ENCODE measurements around the gene PHF2. TPM values are rescaled to one million over a fixed set of nuclear protein-coding genes. Genes with fewer than 3 reads are reported as not detected.

PHF2 gene
- total RNA-seq, 4 donors from 2014 or later = 21.1 to 38.2 (median 21.3) TPM

DNA sequence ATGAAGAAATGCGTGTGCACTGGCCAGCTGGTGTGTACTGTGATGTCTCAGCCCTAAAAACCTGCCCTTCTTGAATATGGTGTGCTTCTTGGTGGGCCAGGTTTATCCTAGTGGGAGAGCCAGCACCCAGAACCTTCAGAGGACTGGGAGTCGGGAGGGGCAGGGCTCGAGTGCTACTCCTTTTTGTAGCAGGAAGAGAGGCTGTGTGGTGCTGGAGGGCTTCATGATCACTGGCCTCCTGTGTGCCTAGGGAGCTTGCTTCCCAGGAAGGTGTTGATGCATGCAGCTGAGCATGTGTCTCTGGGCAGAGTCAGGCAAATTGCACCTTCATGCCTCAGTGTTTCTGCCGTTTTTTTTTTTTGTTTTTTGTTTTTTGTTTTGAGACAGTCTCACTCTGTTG, 20.0 kb downstream of the PHF2 start:
- peaks cover 21 to 55% (median 45%) of the 10 kb centered on the region in 4 donors for H3K4me1 ChIP-seq
- WGBS, 2 donors (ENCODE audit: low coverage in 1 of 2) = 75 to 80% methylated on average over 1 to 4 of the region's 4 CpGs
- H3K27ac ChIP-seq = no peak overlapping the region
- H3K36me3 ChIP-seq = no peaks in the 10 kb centered on the region
- no peaks in the 10 kb centered on the region for H3K27me3 ChIP-seq
- no peak for DNase-seq
- no peak overlapping the region for H3K4me3 ChIP-seq
- no peak for TF ChIP-seq EP300 (IDR thresholded peaks at IDR 0.05; ENCODE audit: low read depth)
- no peak for TF ChIP-seq POLR2A (IDR thresholded peaks at IDR 0.05)
- TF ChIP-seq POLR2AphosphoS5 (IDR thresholded peaks at IDR 0.05) = no peak
- TF ChIP-seq, protein P1, sequence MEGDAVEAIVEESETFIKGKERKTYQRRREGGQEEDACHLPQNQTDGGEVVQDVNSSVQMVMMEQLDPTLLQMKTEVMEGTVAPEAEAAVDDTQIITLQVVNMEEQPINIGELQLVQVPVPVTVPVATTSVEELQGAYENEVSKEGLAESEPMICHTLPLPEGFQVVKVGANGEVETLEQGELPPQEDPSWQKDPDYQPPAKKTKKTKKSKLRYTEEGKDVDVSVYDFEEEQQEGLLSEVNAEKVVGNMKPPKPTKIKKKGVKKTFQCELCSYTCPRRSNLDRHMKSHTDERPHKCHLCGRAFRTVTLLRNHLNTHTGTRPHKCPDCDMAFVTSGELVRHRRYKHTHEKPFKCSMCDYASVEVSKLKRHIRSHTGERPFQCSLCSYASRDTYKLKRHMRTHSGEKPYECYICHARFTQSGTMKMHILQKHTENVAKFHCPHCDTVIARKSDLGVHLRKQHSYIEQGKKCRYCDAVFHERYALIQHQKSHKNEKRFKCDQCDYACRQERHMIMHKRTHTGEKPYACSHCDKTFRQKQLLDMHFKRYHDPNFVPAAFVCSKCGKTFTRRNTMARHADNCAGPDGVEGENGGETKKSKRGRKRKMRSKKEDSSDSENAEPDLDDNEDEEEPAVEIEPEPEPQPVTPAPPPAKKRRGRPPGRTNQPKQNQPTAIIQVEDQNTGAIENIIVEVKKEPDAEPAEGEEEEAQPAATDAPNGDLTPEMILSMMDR (IDR thresholded peaks at IDR 0.05) = no peak
- in situ Hi-C loops (cut with MboI; ENCODE audit: low pct_ligation_motif_present in 1 of 4, low pct_unique_long_range_greater_than_20kb in 1 of 4, low sequenced_read_pairs in 3 of 4) = no loop called here
- no peaks in the 10 kb centered on the region for H3K9me3 ChIP-seq
- intact Hi-C loops (cut with DNase I; ENCODE audit: low total_unique reads) = no loop called here

DNA sequence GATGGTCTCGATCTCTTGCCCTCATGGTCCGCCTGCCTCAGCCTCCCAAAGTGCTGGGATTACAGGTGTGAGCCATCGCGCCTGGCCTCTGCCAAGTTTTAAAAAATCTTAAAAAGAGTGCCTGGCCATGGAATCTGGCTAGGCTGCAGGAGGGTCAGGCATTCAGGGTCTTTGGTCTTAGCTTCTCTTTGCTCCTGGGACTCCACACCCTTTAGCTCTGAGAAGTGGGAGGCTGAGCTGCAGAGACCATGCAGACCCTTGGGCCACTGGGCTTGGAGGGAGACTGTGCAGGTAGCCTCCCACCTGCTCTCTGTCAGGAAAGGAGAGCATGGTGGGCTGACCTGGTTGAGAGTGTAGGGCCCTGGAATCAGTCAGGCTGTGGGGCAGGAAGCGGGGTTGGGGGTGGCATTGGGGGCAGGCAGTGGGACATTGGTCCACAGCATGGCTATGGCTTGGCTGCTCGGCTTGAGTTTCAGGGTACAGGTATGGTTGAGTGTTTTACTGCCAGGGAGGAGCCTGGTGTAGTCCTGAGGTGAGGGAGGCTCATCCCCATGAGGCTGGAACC, 20.8 kb downstream of the PHF2 start:
- H3K4me3 ChIP-seq = no peak overlapping the region
- TF ChIP-seq, protein P1 (IDR thresholded peaks at IDR 0.05) = no peak
- TF ChIP-seq EP300 (IDR thresholded peaks at IDR 0.05; ENCODE audit: low read depth) (no peak), POLR2AphosphoS5 (IDR thresholded peaks at IDR 0.05) (no peak), POLR2A (IDR thresholded peaks at IDR 0.05) (no peak)
- H3K4me1 ChIP-seq = peaks cover 21 to 50% (median 45%) of the 10 kb centered on the region in 4 donors
- WGBS, 2 donors (ENCODE audit: low coverage in 1 of 2) = 94% methylated on average over 5 of the region's 6 CpGs; no CpG with 5 or more reads in 1 of the 2 donors
- intact Hi-C loops (cut with DNase I; ENCODE audit: low total_unique reads) (no loop called here), in situ Hi-C loops (cut with MboI; ENCODE audit: low pct_ligation_motif_present in 1 of 4, low pct_unique_long_range_greater_than_20kb in 1 of 4, low sequenced_read_pairs in 3 of 4) (no loop called here)
- H3K27ac ChIP-seq = no peak overlapping the region
- H3K9me3 ChIP-seq = no peaks in the 10 kb centered on the region
- no peaks in the 10 kb centered on the region for H3K36me3 ChIP-seq
- H3K27me3 ChIP-seq = no peaks in the 10 kb centered on the region
- DNase-seq = no peak

DNA sequence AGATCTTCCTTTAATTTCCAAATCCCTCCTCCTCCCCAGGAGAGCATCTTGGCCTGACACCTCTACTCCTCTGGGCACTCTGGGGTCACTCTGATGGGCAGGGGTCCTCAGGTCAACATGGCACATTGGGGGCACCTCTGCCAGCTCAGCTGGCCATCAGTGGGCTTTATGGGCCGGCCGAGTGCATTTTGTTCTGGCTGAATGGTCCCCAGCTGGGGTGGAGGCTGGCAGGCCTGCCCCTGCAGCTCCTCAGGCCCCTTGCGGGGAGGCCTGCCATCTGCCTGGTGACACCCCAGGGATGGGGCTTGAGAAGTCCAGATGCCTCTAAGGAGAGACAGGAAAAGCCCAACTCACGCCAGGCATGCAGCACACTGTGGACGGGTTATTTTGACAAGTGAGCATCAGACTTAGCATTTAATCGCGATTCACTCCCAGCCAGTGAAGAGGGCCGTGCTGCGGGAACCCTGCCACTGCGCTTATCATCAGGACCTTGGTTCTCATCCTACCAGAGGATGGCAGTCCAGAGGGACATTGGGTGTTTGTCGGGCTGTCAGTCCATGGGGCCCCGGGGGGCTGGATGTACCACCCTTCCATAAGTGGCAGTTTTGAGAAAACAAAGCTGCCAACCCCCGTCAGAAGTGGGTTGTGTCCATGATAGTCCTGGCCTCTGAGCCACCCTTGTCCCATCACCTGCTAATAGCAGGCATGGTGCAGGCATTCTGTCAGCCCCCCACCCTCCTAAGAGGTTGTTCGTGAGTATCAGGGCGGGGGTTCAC, 21.7 kb downstream of the PHF2 start:
- TF ChIP-seq EP300 (IDR thresholded peaks at IDR 0.05; ENCODE audit: low read depth) = no peak
- H3K27ac ChIP-seq = no peak overlapping the region
- in situ Hi-C loops (cut with MboI; ENCODE audit: low pct_ligation_motif_present in 1 of 4, low pct_unique_long_range_greater_than_20kb in 1 of 4, low sequenced_read_pairs in 3 of 4) = no loop called here
- H3K27me3 ChIP-seq = no peaks in the 10 kb centered on the region
- intact Hi-C loops (cut with DNase I; ENCODE audit: low total_unique reads) = no loop called here
- 87% methylated on average over 15 of the region's 15 CpGs; no CpG with 5 or more reads in 1 of the 2 donors for WGBS, 2 donors (ENCODE audit: low coverage in 1 of 2)
- H3K9me3 ChIP-seq = no peaks in the 10 kb centered on the region
- H3K4me3 ChIP-seq = no peak overlapping the region
- H3K36me3 ChIP-seq = no peaks in the 10 kb centered on the region
- peaks cover 20 to 44% (median 41%) of the 10 kb centered on the region in 4 donors for H3K4me1 ChIP-seq
- no peak for DNase-seq

DNA sequence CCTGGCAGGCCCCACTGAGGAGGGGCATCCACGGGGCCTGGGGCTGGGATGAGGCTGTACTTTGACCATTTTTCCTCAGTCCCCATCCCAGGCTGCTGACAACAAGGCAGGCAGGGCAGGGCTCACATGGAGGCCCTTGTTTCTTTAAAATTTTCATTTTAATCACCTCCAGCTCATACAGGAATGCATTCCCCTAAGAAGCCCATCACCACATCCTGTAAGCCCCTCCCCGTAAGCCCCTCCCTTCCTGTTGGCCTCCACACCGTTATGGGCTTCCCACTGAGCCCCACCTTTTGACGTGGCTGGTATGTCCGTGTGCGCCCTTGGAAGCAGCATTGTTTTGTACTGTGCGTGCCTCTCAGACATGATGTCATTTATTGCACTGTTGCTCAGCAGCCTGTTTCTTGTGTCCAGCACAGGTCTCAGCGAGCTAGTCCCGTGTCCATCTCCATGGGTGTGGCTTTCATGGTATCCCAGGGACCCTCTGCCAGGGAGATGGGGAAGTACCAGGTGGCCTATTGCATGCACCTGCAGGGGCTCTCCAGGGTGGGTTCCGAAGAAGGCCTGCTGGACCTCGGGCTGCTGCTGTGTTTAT, 22.4 kb downstream of the PHF2 start:
- 35 to 40% methylated on average over 1 to 11 of the region's 11 CpGs for WGBS, 2 donors (ENCODE audit: low coverage in 1 of 2)
- Histone ChIP-seq H3K4me3 (no peak overlapping the region), H3K9me3 (no peaks in the 10 kb centered on the region), H3K36me3 (no peaks in the 10 kb centered on the region), H3K4me1 (peaks cover 14 to 37% (median 34%) of the 10 kb centered on the region in 4 donors), H3K27ac (no peak overlapping the region), H3K27me3 (no peaks in the 10 kb centered on the region)
- peak; percentile 36 for DNase-seq
- in situ Hi-C loops (cut with MboI; ENCODE audit: low pct_ligation_motif_present in 1 of 4, low pct_unique_long_range_greater_than_20kb in 1 of 4, low sequenced_read_pairs in 3 of 4) = no loop called here
- TF ChIP-seq POLR2AphosphoS5 (IDR thresholded peaks at IDR 0.05) (no peak), EP300 (IDR thresholded peaks at IDR 0.05; ENCODE audit: low read depth) (no peak), POLR2A (IDR thresholded peaks at IDR 0.05) (no peak)
- TF ChIP-seq, protein P1 (IDR thresholded peaks at IDR 0.05) = no peak
- intact Hi-C loops (cut with DNase I; ENCODE audit: low total_unique reads) = no loop called here
